ENCODE measurements around the gene PLXNA1. TPM values are rescaled to one million over a fixed set of nuclear protein-coding genes. Genes with fewer than 3 reads are reported as not detected.

PLXNA1 gene
- total and polyA plus RNA-seq, 2 experiments from 2014 or later, result 11.0 to 73.5 TPM

DNA sequence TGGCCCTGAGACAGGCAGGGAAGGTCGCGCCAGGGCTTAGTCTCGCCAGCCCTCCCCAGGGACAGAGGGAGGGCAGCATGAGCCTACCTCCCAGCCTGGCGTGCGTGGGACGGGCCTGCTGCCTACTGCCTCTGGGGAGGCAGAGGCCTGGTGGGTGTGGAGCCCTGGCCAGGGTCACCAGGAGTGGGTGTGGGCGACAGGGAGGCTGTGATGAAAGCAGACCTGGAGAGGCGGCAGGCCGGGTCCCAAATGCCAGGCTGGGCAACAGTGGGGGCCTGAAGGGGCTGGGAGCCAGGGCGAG, 33.1 kb downstream of the PLXNA1 start:
- Histone ChIP-seq H3K27me3 (ENCODE audit: insufficient read depth) (no peaks in the 10 kb centered on the region), H3F3A (replicated peaks; ENCODE audit: low read depth) (no peaks in the 10 kb centered on the region), H2AFZ (no peak overlapping the region), H3K79me2 (replicated peaks; ENCODE audit: insufficient read depth) (no peaks in the 10 kb centered on the region), H3K4me1 (ENCODE audit: insufficient read depth) (no peaks in the 10 kb centered on the region), H3K9me2 (ENCODE audit: insufficient read depth) (no peaks in the 10 kb centered on the region), H4K20me1 (replicated peaks; ENCODE audit: insufficient read depth) (no peaks in the 10 kb centered on the region; the same call in 1 of the 2 replicates), H3K4me3 (no peak overlapping the region), H3K27ac (ENCODE audit: low read depth) (no peak overlapping the region), H3K36me3 (ENCODE audit: insufficient read depth) (no peaks in the 10 kb centered on the region), H3K4me2 (no peak overlapping the region)
- Mint-ChIP-seq H3K4me3 (no peak overlapping the region), H3K9me3 (no peaks in the 10 kb centered on the region), H3K27me3 (ENCODE audit: insufficient read depth, low read depth, poor library complexity) (peaks cover 8% of the 10 kb centered on the region), H3K4me1 (no peaks in the 10 kb centered on the region), H3K27ac (no peak overlapping the region), H3K36me3 (ENCODE audit: low read depth) (peaks cover 27% of the 10 kb centered on the region)
- no peak for TF ChIP-seq ZNF114 (CRISPR knock-in tag; IDR thresholded peaks at IDR 0.05)
- TF ChIP-seq, protein P1, sequence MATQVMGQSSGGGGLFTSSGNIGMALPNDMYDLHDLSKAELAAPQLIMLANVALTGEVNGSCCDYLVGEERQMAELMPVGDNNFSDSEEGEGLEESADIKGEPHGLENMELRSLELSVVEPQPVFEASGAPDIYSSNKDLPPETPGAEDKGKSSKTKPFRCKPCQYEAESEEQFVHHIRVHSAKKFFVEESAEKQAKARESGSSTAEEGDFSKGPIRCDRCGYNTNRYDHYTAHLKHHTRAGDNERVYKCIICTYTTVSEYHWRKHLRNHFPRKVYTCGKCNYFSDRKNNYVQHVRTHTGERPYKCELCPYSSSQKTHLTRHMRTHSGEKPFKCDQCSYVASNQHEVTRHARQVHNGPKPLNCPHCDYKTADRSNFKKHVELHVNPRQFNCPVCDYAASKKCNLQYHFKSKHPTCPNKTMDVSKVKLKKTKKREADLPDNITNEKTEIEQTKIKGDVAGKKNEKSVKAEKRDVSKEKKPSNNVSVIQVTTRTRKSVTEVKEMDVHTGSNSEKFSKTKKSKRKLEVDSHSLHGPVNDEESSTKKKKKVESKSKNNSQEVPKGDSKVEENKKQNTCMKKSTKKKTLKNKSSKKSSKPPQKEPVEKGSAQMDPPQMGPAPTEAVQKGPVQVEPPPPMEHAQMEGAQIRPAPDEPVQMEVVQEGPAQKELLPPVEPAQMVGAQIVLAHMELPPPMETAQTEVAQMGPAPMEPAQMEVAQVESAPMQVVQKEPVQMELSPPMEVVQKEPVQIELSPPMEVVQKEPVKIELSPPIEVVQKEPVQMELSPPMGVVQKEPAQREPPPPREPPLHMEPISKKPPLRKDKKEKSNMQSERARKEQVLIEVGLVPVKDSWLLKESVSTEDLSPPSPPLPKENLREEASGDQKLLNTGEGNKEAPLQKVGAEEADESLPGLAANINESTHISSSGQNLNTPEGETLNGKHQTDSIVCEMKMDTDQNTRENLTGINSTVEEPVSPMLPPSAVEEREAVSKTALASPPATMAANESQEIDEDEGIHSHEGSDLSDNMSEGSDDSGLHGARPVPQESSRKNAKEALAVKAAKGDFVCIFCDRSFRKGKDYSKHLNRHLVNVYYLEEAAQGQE (IDR thresholded peaks at IDR 0.05; ENCODE audit: unreplicated experiment), result no peak
- TF ChIP-seq, protein P2, sequence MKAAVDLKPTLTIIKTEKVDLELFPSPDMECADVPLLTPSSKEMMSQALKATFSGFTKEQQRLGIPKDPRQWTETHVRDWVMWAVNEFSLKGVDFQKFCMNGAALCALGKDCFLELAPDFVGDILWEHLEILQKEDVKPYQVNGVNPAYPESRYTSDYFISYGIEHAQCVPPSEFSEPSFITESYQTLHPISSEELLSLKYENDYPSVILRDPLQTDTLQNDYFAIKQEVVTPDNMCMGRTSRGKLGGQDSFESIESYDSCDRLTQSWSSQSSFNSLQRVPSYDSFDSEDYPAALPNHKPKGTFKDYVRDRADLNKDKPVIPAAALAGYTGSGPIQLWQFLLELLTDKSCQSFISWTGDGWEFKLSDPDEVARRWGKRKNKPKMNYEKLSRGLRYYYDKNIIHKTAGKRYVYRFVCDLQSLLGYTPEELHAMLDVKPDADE (IDR thresholded peaks at IDR 0.05), result no peak
- DNase-seq (ENCODE audit: low spot score) (no peak), ATAC-seq (no peak)

DNA sequence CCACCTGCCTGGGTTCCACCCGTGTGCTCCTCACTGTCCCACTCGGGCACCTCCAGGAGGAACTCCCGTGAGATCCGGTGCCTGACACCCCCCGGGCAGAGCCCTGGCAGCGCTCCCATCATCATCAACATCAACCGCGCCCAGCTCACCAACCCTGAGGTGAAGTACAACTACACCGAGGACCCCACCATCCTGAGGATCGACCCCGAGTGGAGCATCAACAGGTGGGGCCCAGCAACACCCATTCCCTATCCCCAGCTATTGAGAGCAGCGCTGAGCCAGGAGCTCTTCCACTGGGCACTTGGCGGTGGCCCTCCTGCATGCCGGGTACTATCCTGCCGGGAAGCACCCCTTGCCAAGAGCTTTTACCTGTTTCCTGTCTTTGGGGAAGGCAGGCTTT, 33.5 kb downstream of the PLXNA1 start:
- H2AFZ ChIP-seq, result no peak overlapping the region
- no peaks in the 10 kb centered on the region for H3F3A ChIP-seq (replicated peaks; ENCODE audit: low read depth)
- DNase-seq (ENCODE audit: low spot score) (no peak), ATAC-seq (no peak)
- peaks cover 8% of the 10 kb centered on the region for H3K27me3 Mint-ChIP-seq (ENCODE audit: insufficient read depth, low read depth, poor library complexity)
- H3K79me2 ChIP-seq (replicated peaks; ENCODE audit: insufficient read depth), result no peaks in the 10 kb centered on the region
- no peaks in the 10 kb centered on the region for H3K4me1 Mint-ChIP-seq
- H3K4me2 ChIP-seq, result no peak overlapping the region
- peaks cover 32% of the 10 kb centered on the region for H3K36me3 Mint-ChIP-seq (ENCODE audit: low read depth)
- H3K27ac ChIP-seq (ENCODE audit: low read depth), result no peak overlapping the region
- no peaks in the 10 kb centered on the region for H3K9me2 ChIP-seq (ENCODE audit: insufficient read depth)
- H3K36me3 ChIP-seq (ENCODE audit: insufficient read depth), result no peaks in the 10 kb centered on the region
- H4K20me1 ChIP-seq (replicated peaks; ENCODE audit: insufficient read depth), result no peaks in the 10 kb centered on the region
- H3K4me3 ChIP-seq, result no peak overlapping the region
- H3K27me3 ChIP-seq (ENCODE audit: insufficient read depth), result no peaks in the 10 kb centered on the region
- H3K4me3 Mint-ChIP-seq, result no peak overlapping the region
- H3K9me3 Mint-ChIP-seq, result no peaks in the 10 kb centered on the region
- no peak overlapping the region for H3K27ac Mint-ChIP-seq
- no peaks in the 10 kb centered on the region for H3K4me1 ChIP-seq (ENCODE audit: insufficient read depth)
- TF ChIP-seq EZH2phosphoT487 (IDR thresholded peaks at IDR 0.05; ENCODE audit: unreplicated experiment), result no peak
- TF ChIP-seq STAT1 (IDR thresholded peaks at IDR 0.05; ENCODE audit: unreplicated experiment), result no peak
- TF ChIP-seq, protein P1 (IDR thresholded peaks at IDR 0.05; ENCODE audit: unreplicated experiment), result no peak
- no peak for TF ChIP-seq ZNF114 (CRISPR knock-in tag; IDR thresholded peaks at IDR 0.05)
- TF ChIP-seq POLR2AphosphoS5 (IDR thresholded peaks at IDR 0.05; ENCODE audit: low read depth), result no peak
- no peak for TF ChIP-seq ZNF331 (CRISPR knock-in tag; IDR thresholded peaks at IDR 0.05; ENCODE audit: low read depth)
- no peak for TF ChIP-seq CREB1 (CRISPR knock-in tag; IDR thresholded peaks at IDR 0.05; ENCODE audit: low read depth)
- TF ChIP-seq, protein P3, sequence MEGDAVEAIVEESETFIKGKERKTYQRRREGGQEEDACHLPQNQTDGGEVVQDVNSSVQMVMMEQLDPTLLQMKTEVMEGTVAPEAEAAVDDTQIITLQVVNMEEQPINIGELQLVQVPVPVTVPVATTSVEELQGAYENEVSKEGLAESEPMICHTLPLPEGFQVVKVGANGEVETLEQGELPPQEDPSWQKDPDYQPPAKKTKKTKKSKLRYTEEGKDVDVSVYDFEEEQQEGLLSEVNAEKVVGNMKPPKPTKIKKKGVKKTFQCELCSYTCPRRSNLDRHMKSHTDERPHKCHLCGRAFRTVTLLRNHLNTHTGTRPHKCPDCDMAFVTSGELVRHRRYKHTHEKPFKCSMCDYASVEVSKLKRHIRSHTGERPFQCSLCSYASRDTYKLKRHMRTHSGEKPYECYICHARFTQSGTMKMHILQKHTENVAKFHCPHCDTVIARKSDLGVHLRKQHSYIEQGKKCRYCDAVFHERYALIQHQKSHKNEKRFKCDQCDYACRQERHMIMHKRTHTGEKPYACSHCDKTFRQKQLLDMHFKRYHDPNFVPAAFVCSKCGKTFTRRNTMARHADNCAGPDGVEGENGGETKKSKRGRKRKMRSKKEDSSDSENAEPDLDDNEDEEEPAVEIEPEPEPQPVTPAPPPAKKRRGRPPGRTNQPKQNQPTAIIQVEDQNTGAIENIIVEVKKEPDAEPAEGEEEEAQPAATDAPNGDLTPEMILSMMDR (conservative IDR thresholded peaks at IDR 0.05; ENCODE audit: low read depth in 2 of 2), result no peak
- TF ChIP-seq EZH2 (IDR thresholded peaks at IDR 0.05; ENCODE audit: low read depth, unreplicated experiment), result no peak
- TF ChIP-seq JUNB (IDR thresholded peaks at IDR 0.05; ENCODE audit: unreplicated experiment), result no peak
- TF ChIP-seq, protein P2 (IDR thresholded peaks at IDR 0.05), result no peak
- no peak for TF ChIP-seq NANOG (IDR thresholded peaks at IDR 0.05; ENCODE audit: borderline replicate concordance)

Measured in GM23338 (cell line).